Stimulated activated memory B cell treated with anti-CD40 and anti-IgM and Interleukin-4, amounts not matched to agents 10 μg/mL and 1 μg/mL and 100 μg/mL, for 72 hours (primary cell): ENCODE results near the gene CD8B.

Experiments
- ATAC-seq: fragments of 150-1000 bp; cut with Tn5 transposase; 2 replicates; pipeline ENCODE4 v1.10.0; 2021
- H3K27ac Mint-ChIP-seq: one replicate; pipeline ENCODE4 v1.8.0; 2022; ENCODE audit warnings: mild to moderate bottlenecking, mixed read lengths
- H3K27me3 Mint-ChIP-seq: one replicate; pipeline ENCODE4 v1.8.0; 2022; ENCODE audit warnings: mixed read lengths
- H3K36me3 Mint-ChIP-seq: one replicate; pipeline ENCODE4 v1.8.0; 2022; ENCODE audit warnings: mixed read lengths
- H3K4me1 Mint-ChIP-seq: one replicate; pipeline ENCODE4 v1.8.0; 2022; ENCODE audit warnings: mixed read lengths
- H3K4me3 Mint-ChIP-seq: one replicate; pipeline ENCODE4 v1.8.0; 2022; ENCODE audit warnings: mild to moderate bottlenecking, moderate library complexity, mixed read lengths
- H3K9me3 Mint-ChIP-seq: one replicate; pipeline ENCODE4 v1.8.0; 2022; ENCODE audit warnings: mixed read lengths

Gene CD8B

GRCh38 chr2:86821842-86822241, 39.8 kb downstream of the CD8B start:
- H3K4me1 Mint-ChIP-seq, result no peaks in the 10 kb centered on the region
- peaks cover 21% of the 10 kb centered on the region for H3K27me3 Mint-ChIP-seq
- ATAC-seq, result no peak
- peaks cover 3% of the 10 kb centered on the region for H3K9me3 Mint-ChIP-seq
- H3K36me3 Mint-ChIP-seq, result peaks cover 5% of the 10 kb centered on the region
- H3K27ac Mint-ChIP-seq, result no peak overlapping the region
- H3K4me3 Mint-ChIP-seq, result no peak overlapping the region

- no peak overlapping the region for H3K4me3 Mint-ChIP-seq
- H3K27me3 Mint-ChIP-seq, result peaks cover 21% of the 10 kb centered on the region
- ATAC-seq, result no peak
- H3K36me3 Mint-ChIP-seq, result peaks cover 5% of the 10 kb centered on the region
- H3K4me1 Mint-ChIP-seq, result no peaks in the 10 kb centered on the region
- peaks cover 3% of the 10 kb centered on the region for H3K9me3 Mint-ChIP-seq
- H3K27ac Mint-ChIP-seq, result no peak overlapping the region
Observed at GRCh38 chr2:86821306-86821705, 40.4 kb downstream of the CD8B start.

GRCh38 chr2:86818957-86819356, 42.7 kb downstream of the CD8B start:
- H3K4me1 Mint-ChIP-seq, result no peaks in the 10 kb centered on the region
- peaks cover 18% of the 10 kb centered on the region for H3K27me3 Mint-ChIP-seq
- H3K9me3 Mint-ChIP-seq, result peaks cover 3% of the 10 kb centered on the region
- no peak for ATAC-seq
- H3K4me3 Mint-ChIP-seq, result no peak overlapping the region
- H3K36me3 Mint-ChIP-seq, result peaks cover 5% of the 10 kb centered on the region
- H3K27ac Mint-ChIP-seq, result no peak overlapping the region

- no peak overlapping the region for H3K27ac Mint-ChIP-seq
- no peak overlapping the region for H3K4me3 Mint-ChIP-seq
- H3K9me3 Mint-ChIP-seq, result peaks cover 3% of the 10 kb centered on the region
- H3K27me3 Mint-ChIP-seq, result peaks cover 11% of the 10 kb centered on the region
- ATAC-seq, result no peak
- H3K36me3 Mint-ChIP-seq, result peaks cover 5% of the 10 kb centered on the region
- H3K4me1 Mint-ChIP-seq, result no peaks in the 10 kb centered on the region
Observed at GRCh38 chr2:86818114-86818801, 43.4 kb downstream of the CD8B start.

GRCh38 chr2:86815611-86816010, 46.1 kb downstream of the CD8B start:
- ATAC-seq, result no peak
- Mint-ChIP-seq H3K4me1 (no peaks in the 10 kb centered on the region), H3K27me3 (peaks cover 20% of the 10 kb centered on the region), H3K36me3 (no peaks in the 10 kb centered on the region), H3K27ac (no peak overlapping the region), H3K9me3 (no peaks in the 10 kb centered on the region), H3K4me3 (no peak overlapping the region)

GRCh38 chr2:86809481-86810121, 52.1 kb downstream of the CD8B start:
- Mint-ChIP-seq H3K36me3 (no peaks in the 10 kb centered on the region), H3K27me3 (peaks cover 65% of the 10 kb centered on the region), H3K27ac (no peak overlapping the region), H3K4me1 (peaks cover 31% of the 10 kb centered on the region), H3K4me3 (no peak overlapping the region), H3K9me3 (no peaks in the 10 kb centered on the region)
- no peak for ATAC-seq

- Mint-ChIP-seq H3K27ac (no peak overlapping the region), H3K4me3 (peak overlapping the region; percentile 80), H3K9me3 (no peaks in the 10 kb centered on the region), H3K36me3 (no peaks in the 10 kb centered on the region), H3K4me1 (peaks cover 31% of the 10 kb centered on the region), H3K27me3 (peaks cover 72% of the 10 kb centered on the region)
- peak; percentile 94 for ATAC-seq
Observed at GRCh38 chr2:86808315-86809161, 53.1 kb downstream of the CD8B start.

- Mint-ChIP-seq H3K27ac (peak overlapping the region; percentile 46), H3K36me3 (no peaks in the 10 kb centered on the region), H3K4me1 (peaks cover 31% of the 10 kb centered on the region), H3K9me3 (no peaks in the 10 kb centered on the region), H3K27me3 (peaks cover 71% of the 10 kb centered on the region), H3K4me3 (peak overlapping the region; percentile 80)
- ATAC-seq, result peak; percentile 69
Observed at GRCh38 chr2:86807468-86808275, 54.0 kb downstream of the CD8B start.

- no peaks in the 10 kb centered on the region for H3K9me3 Mint-ChIP-seq
- peaks cover 31% of the 10 kb centered on the region for H3K4me1 Mint-ChIP-seq
- no peaks in the 10 kb centered on the region for H3K36me3 Mint-ChIP-seq
- peak overlapping the region; percentile 80 for H3K4me3 Mint-ChIP-seq
- ATAC-seq, result no peak
- H3K27me3 Mint-ChIP-seq, result peaks cover 65% of the 10 kb centered on the region
- H3K27ac Mint-ChIP-seq, result peak overlapping the region; percentile 46
Observed at GRCh38 chr2:86807133-86807467, 54.6 kb downstream of the CD8B start.

GRCh38 chr2:86806059-86806857, 55.4 kb downstream of the CD8B start:
- Mint-ChIP-seq H3K27ac (no peak overlapping the region), H3K4me1 (peaks cover 31% of the 10 kb centered on the region), H3K4me3 (no peak overlapping the region)

GRCh38 chr2:86800856-86801567, 60.7 kb downstream of the CD8B start:
- Mint-ChIP-seq H3K27me3 (peaks cover 29% of the 10 kb centered on the region), H3K9me3 (peaks cover 13% of the 10 kb centered on the region), H3K4me3 (no peak overlapping the region), H3K27ac (no peak overlapping the region), H3K4me1 (peaks cover 3% of the 10 kb centered on the region), H3K36me3 (peaks cover 10% of the 10 kb centered on the region)
- no peak for ATAC-seq

More at GRCh38 chr2:86806059-86806857, 55.4 kb downstream of the CD8B start:
- ATAC-seq, result no peak
- no peaks in the 10 kb centered on the region for H3K9me3 Mint-ChIP-seq
- peaks cover 61% of the 10 kb centered on the region for H3K27me3 Mint-ChIP-seq
- no peaks in the 10 kb centered on the region for H3K36me3 Mint-ChIP-seq

GRCh38 chr2:86794861-86795260, 66.8 kb downstream of the CD8B start:
- Mint-ChIP-seq H3K9me3 (peaks cover 25% of the 10 kb centered on the region), H3K4me1 (peaks cover 22% of the 10 kb centered on the region), H3K27ac (no peak overlapping the region), H3K4me3 (no peak overlapping the region), H3K27me3 (peaks cover 66% of the 10 kb centered on the region), H3K36me3 (peaks cover 22% of the 10 kb centered on the region)
- ATAC-seq, result no peak

- H3K9me3 Mint-ChIP-seq, result peaks cover 25% of the 10 kb centered on the region
- no peak for ATAC-seq
- H3K27me3 Mint-ChIP-seq, result peaks cover 76% of the 10 kb centered on the region
- H3K27ac Mint-ChIP-seq, result no peak overlapping the region
- H3K36me3 Mint-ChIP-seq, result peaks cover 22% of the 10 kb centered on the region
- H3K4me1 Mint-ChIP-seq, result peaks cover 28% of the 10 kb centered on the region
- no peak overlapping the region for H3K4me3 Mint-ChIP-seq
Observed at GRCh38 chr2:86793752-86794151, 67.9 kb downstream of the CD8B start.

- Mint-ChIP-seq H3K9me3 (peaks cover 17% of the 10 kb centered on the region), H3K36me3 (peaks cover 15% of the 10 kb centered on the region), H3K4me1 (peaks cover 28% of the 10 kb centered on the region), H3K4me3 (peak overlapping the region; percentile 76), H3K27me3 (peaks cover 81% of the 10 kb centered on the region), H3K27ac (no peak overlapping the region)
- no peak for ATAC-seq
Observed at GRCh38 chr2:86791573-86791972, 70.1 kb downstream of the CD8B start.
